HEK293 (cell line): Measurements from ENCODE around the gene MYO1D.

Source experiments
- CTCF ChIP-seq: fragments of 450-650 bp; formaldehyde crosslinking; IDR thresholded peaks from 2 replicates; pipeline ENCODE4 v1.5.1; 2016; ENCODE audit warnings: missing biosample characterization, missing genetic modification characterization
- SP3 ChIP-seq: fragments of 450-650 bp; formaldehyde crosslinking; IDR thresholded peaks from 2 replicates; pipeline ENCODE4 v1.5.1; 2016; ENCODE audit warnings: missing biosample characterization, missing genetic modification characterization
- ZNF704 ChIP-seq: fragments of 450-650 bp; formaldehyde crosslinking; IDR thresholded peaks from 2 replicates; pipeline ENCODE4 v1.5.1; 2016; ENCODE audit warnings: missing biosample characterization, missing genetic modification characterization
- TF ChIP-seq, protein P1 (sequence below): fragments of 450-650 bp; formaldehyde crosslinking; IDR thresholded peaks from 2 replicates; pipeline ENCODE4 v1.5.1; 2016; ENCODE audit warnings: missing biosample characterization, missing genetic modification characterization

- TF ChIP-seq SP3 (no peak), ZNF704 (no peak), CTCF (tag by site-specific recombination) (no peak)
- TF ChIP-seq, protein P1, sequence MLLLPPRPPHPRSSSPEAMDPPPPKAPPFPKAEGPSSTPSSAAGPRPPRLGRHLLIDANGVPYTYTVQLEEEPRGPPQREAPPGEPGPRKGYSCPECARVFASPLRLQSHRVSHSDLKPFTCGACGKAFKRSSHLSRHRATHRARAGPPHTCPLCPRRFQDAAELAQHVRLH (tag by site-specific recombination) = no peak
Observed at GRCh38 chr17:32695864-32696263, 181.1 kb downstream of the MYO1D start.
